K562 (cell line): ENCODE data around the gene PIP4K2C. TPM values are rescaled to one million over a fixed set of nuclear protein-coding genes. Genes with fewer than 3 reads are reported as not detected.

Experiments
- ATAC-seq: fragments of 200-7000 bp; cut with Tn5 transposase; 3 replicates; pipeline ENCODE4 v1.9.1; 2020; ENCODE audit warnings: moderate library complexity
- BruUV-seq: library from RNA; stranded (reverse); fragments of 400-500 nt; replicated peaks from 2 replicates; lab custom pipeline; 2021; lab: Mats Ljungman, UMichigan
- CTCF ChIA-PET: fragments of 300-600 bp; formaldehyde crosslinking; extraction: SDS; loops from one replicate; lab custom pipeline; 2021; ENCODE audit warnings: low intra/inter-chr PET ratio; lab: Yijun Ruan, JAX
- POLR2A ChIA-PET: fragments of 300-600, 350-650 bp; sonication (Branson Sonifier 250); formaldehyde crosslinking; extraction: SDS; loops from one replicate; lab custom pipeline; 2021; ENCODE audit warnings: antibody characterized with exemption, inconsistent platforms; lab: Yijun Ruan, JAX
- DNase-seq, 4 experiments: peaks; one replicate each; pipeline versions ENCODE4 v3.0.0 to v3.0.0-alpha.2; 2011 to 2018; ENCODE audit warnings: low spot score in 3 of 4, mixed read lengths in 3 of 4; ENCODE audit errors: extremely low read depth in 1 of 4
- FAIRE-seq: peaks from 2 replicates; lab custom pipeline; 2011; peaks lifted over from hg19 to GRCh38; lab: Jason Lieb, UNC
- H2AFZ ChIP-seq: 2 replicates; pipeline ENCODE4 v1.6.0; 2011; ENCODE audit warnings: low read depth, low read length, control low read depth, inconsistent platforms
- H3K27ac ChIP-seq: fragments of 200-600 bp; 3 replicates; pipeline ENCODE4 v1.8.0; 2011; ENCODE audit warnings: low read depth, mild to moderate bottlenecking, control low read depth, inconsistent platforms, low read length, moderate library complexity, mixed read lengths; ENCODE audit errors: extremely low read depth
- H3K27me3 ChIP-seq, 2 experiments: fragments of 300-600 bp in 1 of 2; 2 replicates in 1 of 2; 3 replicates in 1 of 2; pipeline versions ENCODE4 v1.6.0 to v1.8.0; 2011; ENCODE audit warnings: inconsistent platforms in 2 of 2, low read length in 2 of 2, mild to moderate bottlenecking in 1 of 2, mixed read lengths in 1 of 2, moderate library complexity in 1 of 2; ENCODE audit not compliant: control insufficient read depth in 2 of 2, insufficient read depth in 2 of 2
- H3K36me3 ChIP-seq: fragments of 300-600 bp; 3 replicates; pipeline ENCODE4 v1.8.0; 2011; ENCODE audit warnings: mild to moderate bottlenecking, low read length, inconsistent platforms; ENCODE audit not compliant: control insufficient read depth, insufficient read depth
- H3K4me1 ChIP-seq, 2 experiments: fragments of 200-600 bp in 1 of 2; replicated peaks in 1 of 2; 2 replicates in 1 of 2; 3 replicates in 1 of 2; pipeline versions ENCODE4 v1.5.1 to v1.8.0; 2011; ENCODE audit warnings: inconsistent platforms in 2 of 2, low read length in 2 of 2, mild to moderate bottlenecking in 1 of 2, mixed read lengths in 1 of 2, moderate library complexity in 1 of 2; ENCODE audit not compliant: control insufficient read depth in 2 of 2, insufficient read depth in 2 of 2
- H3K4me2 ChIP-seq: 2 replicates; pipeline ENCODE4 v1.6.1; 2011; ENCODE audit warnings: low read length, control low read depth, inconsistent platforms, mixed read lengths; ENCODE audit not compliant: insufficient read depth
- H3K4me3 ChIP-seq: fragments of 200-600 bp; sonication (generic), shearing (Covaris generic); 2 replicates; pipeline ENCODE4 v1.5.1; 2016; ENCODE audit warnings: control low read depth, inconsistent platforms
- H3K79me2 ChIP-seq: fragments of 200-600 bp; 3 replicates; pipeline ENCODE4 v1.8.0; 2011; ENCODE audit warnings: low read length, inconsistent platforms; ENCODE audit not compliant: control insufficient read depth, insufficient read depth
- H3K9ac ChIP-seq, 2 experiments: 2 replicates each; pipeline versions ENCODE4 v1.6.0 to v1.6.1; 2011; ENCODE audit warnings: low read depth in 2 of 2, low read length in 2 of 2, control low read depth in 1 of 2, inconsistent platforms in 1 of 2, mild to moderate bottlenecking in 1 of 2, mixed read lengths in 1 of 2; ENCODE audit not compliant: insufficient read depth in 1 of 2
- H3K9me1 ChIP-seq: one replicate; pipeline ENCODE4 v1.6.0; 2011; ENCODE audit warnings: inconsistent platforms, mild to moderate bottlenecking, low read length, moderate library complexity; ENCODE audit not compliant: control insufficient read depth, insufficient read depth
- H3K9me3 ChIP-seq: replicated peaks from 2 replicates; pipeline ENCODE4 v1.5.1; 2011; ENCODE audit warnings: low read depth, low read length, inconsistent platforms; ENCODE audit not compliant: control insufficient read depth, insufficient read depth
- H4K20me1 ChIP-seq: replicated peaks from 2 replicates; pipeline ENCODE4 v1.6.1; 2011; ENCODE audit warnings: low read length, inconsistent platforms, mixed read lengths; ENCODE audit not compliant: control insufficient read depth, insufficient read depth
- ARID4B ChIP-seq: sonication (generic); formaldehyde crosslinking; IDR thresholded peaks from 2 replicates; pipeline ENCODE4 v1.8.0; 2022; ENCODE audit warnings: mild to moderate bottlenecking, missing genetic modification reagents
- E2F4 ChIP-seq: sonication (generic); formaldehyde crosslinking; IDR thresholded peaks from 2 replicates; pipeline ENCODE4 v1.8.0; 2022; ENCODE audit warnings: mild to moderate bottlenecking, low read depth, missing genetic modification reagents
- EGR1 ChIP-seq: fragments of 450-650 bp; conservative IDR thresholded peaks from 2 replicates; pipeline ENCODE4 v1.6.1; 2017; ENCODE audit warnings: mild to moderate bottlenecking
- ETV1 ChIP-seq: fragments of 450-650 bp; conservative IDR thresholded peaks from 2 replicates; pipeline ENCODE4 v1.6.1; 2016; ENCODE audit warnings: missing genetic modification characterization, control low read depth, low read depth, missing compliant biosample characterization
- HIVEP1 ChIP-seq: fragments of 250-450 bp; sonication (Bioruptor Pico); IDR thresholded peaks from 2 replicates; pipeline ENCODE4 v1.4.0; 2020; ENCODE audit warnings: mild to moderate bottlenecking
- MITF ChIP-seq: IDR thresholded peaks from 2 replicates; pipeline ENCODE4 v1.6.1; 2014; ENCODE audit warnings: antibody characterized with exemption
- MXD1 ChIP-seq: fragments of 250-450 bp; sonication (Bioruptor Pico); IDR thresholded peaks from 2 replicates; pipeline ENCODE4 v1.8.0; 2021; ENCODE audit warnings: borderline replicate concordance, mild to moderate bottlenecking, moderate library complexity; ENCODE audit not compliant: poor library complexity, severe bottlenecking
- PHF20 ChIP-seq: fragments of 450-650 bp; IDR thresholded peaks from 2 replicates; pipeline ENCODE4 v1.6.1; 2018; ENCODE audit not compliant: partially characterized antibody
- POLR2G ChIP-seq: fragments of 200-400 bp; formaldehyde crosslinking; IDR thresholded peaks from 2 replicates; pipeline ENCODE4 v1.6.1; 2017; ENCODE audit warnings: low read depth, mild to moderate bottlenecking, antibody characterized with exemption, low read length, moderate library complexity
- STAT5A ChIP-seq: IDR thresholded peaks from 2 replicates; pipeline ENCODE4 v1.6.1; 2012; ENCODE audit warnings: low read length, inconsistent platforms, borderline replicate concordance
- TRIM28 ChIP-seq: fragments of 450-650 bp; IDR thresholded peaks from 2 replicates; pipeline ENCODE4 v1.6.1; 2017
- ZNF408 ChIP-seq: fragments of 250-450 bp; sonication (Bioruptor Pico); IDR thresholded peaks from 2 replicates; pipeline ENCODE4 v1.4.0; 2020; ENCODE audit warnings: low read depth, mild to moderate bottlenecking, moderate library complexity
- WGBS: fragments of 100-300 bp; shearing (Covaris generic); methylation state at CpG from one replicate; pipeline ENCODE4 v1.1.6; 2016; ENCODE audit warnings: low coverage, mixed read lengths; ENCODE audit not compliant: insufficient coverage; ENCODE audit errors: missing lambda C conversion rate; 5-methylcytosine and 5-hydroxymethylcytosine counted together
- in situ Hi-C: fragments of 300-500 bp; cut with MboI; formaldehyde crosslinking; loops from 4 replicates; pipeline ENCODE4 v1.15.0; 2018; ENCODE audit warnings: inconsistent platforms, mixed read lengths
- intact Hi-C: fragments of 100-400 bp; cut with micrococcal nuclease; formaldehyde crosslinking; loops from 2 replicates; pipeline ENCODE4 v1.14.2; 2022
- polyA plus RNA-seq, 8 experiments: library from polyadenylated mRNA; depleted of rRNA in 4 of 8; stranded (reverse) in 5 of 8; unstranded in 3 of 8; fragments of >200 nt; fragmentation: Nextera tagmentation in 2 of 8; fragmentation: Illumina TruSeq in 1 of 8; extraction: Ambion mirVana in 2 of 8; extraction: Trizol in 1 of 8; gene quantifications; 2 replicates each; pipeline versions ENCODE4 v1.2.1 to v1.2.3, GENCODE V29; 2011 to 2014; ENCODE audit warnings: inconsistent platforms in 1 of 8, missing spikeins in 1 of 8
- total RNA-seq, 7 experiments: library from RNA; depleted of rRNA in 6 of 7; stranded (reverse); fragments of >200 nt in 6 of 7; fragmentation: Illumina TruSeq in 2 of 7; extraction: Trizol in 2 of 7; gene quantifications; 2 replicates each; pipeline versions ENCODE4 v1.2.1 to v1.2.3, GENCODE V29; 2011 to 2021; ENCODE audit warnings: low replicate concordance in 1 of 7

Gene PIP4K2C
- total and polyA plus RNA-seq, 9 of the 15 experiments (the other 6 are each of a cell fraction or from before 2014, with no cell fraction given): 9.0 to 41.4 (median 18.3) TPM

- H3K4me1 ChIP-seq: peaks cover 54 to 65% of the 10 kb centered on the region in 2 experiments
- H3K4me2 ChIP-seq: no peak overlapping the region; the same call in 1 of the 2 replicates
- peaks cover 4% of the 10 kb centered on the region for H3K9me1 ChIP-seq
- intact Hi-C loops: no loop called here
- ChIA-PET CTCF (no interaction called here), POLR2A (interaction anchor here (0.7 to 1.2 kb wide), 4 partner anchors 10 to 63 kb away, joined by 3 to 6 read pairs (median 4); no protein-coding TSS in a partner anchor)
- H3K27me3 ChIP-seq: no peaks in the 10 kb centered on the region
- peak overlapping the region; percentile 56; the same call in 1 of the 3 replicates for H3K27ac ChIP-seq
- H4K20me1 ChIP-seq: no peaks in the 10 kb centered on the region
- H3K36me3 ChIP-seq: peaks cover under 1% of the 10 kb centered on the region; the same call in 1 of the 3 replicates
- H2AFZ ChIP-seq: peak overlapping the region; percentile 97
- BruUV-seq: no TSS peak
- H3K79me2 ChIP-seq: peaks cover 2% of the 10 kb centered on the region; the same call in 2 of the 3 replicates
- no peak overlapping the region for H3K4me3 ChIP-seq
- H3K9ac ChIP-seq: peak overlapping the region; percentile 61 to 91; a peak in 3 of 4 replicates
- FAIRE-seq (no peak), DNase-seq (no peak), ATAC-seq (no peak)
- 70% methylated on average over 20 of the region's 34 CpGs for WGBS
- in situ Hi-C loops: no loop called here
- H3K9me3 ChIP-seq: no peaks in the 10 kb centered on the region
- TF ChIP-seq ZNF408 (CRISPR knock-in tag) (no peak), E2F4 (CRISPR knock-in tag) (no peak), HIVEP1 (CRISPR knock-in tag) (no peak), ETV1 (tag) (no peak), MITF (no peak), POLR2G (no peak), TRIM28 (no peak), PHF20 (no peak), EGR1 (no peak), STAT5A (no peak), MXD1 (CRISPR knock-in tag) (no peak), ARID4B (CRISPR knock-in tag) (no peak)
These were observed 19.0 kb downstream of the PIP4K2C start for GRCh38 chr12:57609781-57610553.
